Tibial artery (tissue), 4 donors: Measurements from ENCODE around the gene ABCA10.

ENCODE experiments used
- DNase-seq, 2 donors: peaks; one replicate each; pipeline ENCODE4 v3.0.0-alpha.2; 2019
- H3K27ac ChIP-seq, 2 donors: fragments of 200-600 bp; sonication (generic) in 1 of 2; 1 replicate in 1 of 2; 2 replicates in 1 of 2; pipeline ENCODE4 v1.5.1; 2018 to 2019; ENCODE audit warnings: mild to moderate bottlenecking in 1 of 2
- H3K27me3 ChIP-seq, 2 donors: fragments of 200-600 bp; sonication (generic) in 1 of 2; one replicate each; pipeline versions ENCODE4 v1.5.1 to v1.6.0; 2016 to 2019
- H3K36me3 ChIP-seq, 3 donors: fragments of 200-600 bp; sonication (generic) in 2 of 3; one replicate each; pipeline ENCODE4 v1.5.1; 2016 to 2019; ENCODE audit warnings: mild to moderate bottlenecking in 2 of 3
- H3K4me1 ChIP-seq, 4 donors: fragments of 200-600 bp; sonication (generic) in 2 of 4; 1 replicate in 3 of 4; 2 replicates in 1 of 4; pipeline ENCODE4 v1.5.1; 2016 to 2019
- H3K4me3 ChIP-seq, 2 donors: fragments of 200-600 bp; sonication (generic) in 1 of 2; 1 replicate in 1 of 2; 2 replicates in 1 of 2; pipeline ENCODE4 v1.5.1; 2018 to 2019; ENCODE audit warnings: mild to moderate bottlenecking in 2 of 2
- H3K9me3 ChIP-seq, 3 donors: fragments of 200-600 bp; sonication (generic) in 1 of 3; one replicate each; pipeline ENCODE4 v1.5.1; 2016 to 2019
- CTCF ChIP-seq, 2 experiments: fragments of 200-600 bp in 1 of 2; fragments of 450-650 bp in 1 of 2; IDR thresholded peaks; one replicate each; pipeline ENCODE4 v1.5.1; 2017 to 2019; ENCODE audit warnings: antibody characterized with exemption in 2 of 2, mild to moderate bottlenecking in 1 of 2, moderate library complexity in 1 of 2
- intact Hi-C: fragments of 100-400 bp; cut with DNase I; formaldehyde crosslinking; loops from one replicate; pipeline ENCODE4 v1.15.0; 2023; ENCODE audit warnings: low total_unique reads

Gene ABCA10

DNA sequence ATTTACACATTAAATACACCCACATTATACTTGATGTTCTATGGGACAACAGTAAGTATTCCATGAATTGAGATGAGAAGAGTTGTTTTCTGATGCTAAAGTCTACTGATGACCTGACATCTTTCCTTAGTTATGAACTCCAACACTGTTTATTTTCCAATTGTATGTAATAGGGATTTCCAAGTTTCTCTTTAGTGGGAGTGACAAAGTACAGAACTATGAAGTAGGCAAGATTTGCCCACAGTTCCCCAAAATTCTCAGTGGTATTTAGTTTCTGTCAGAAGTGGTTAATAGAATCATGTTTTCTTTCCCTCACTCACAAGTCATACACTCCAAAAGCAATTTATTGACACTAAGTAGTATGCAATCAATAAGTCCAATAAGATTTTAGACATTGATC, 64.4 kb downstream of the ABCA10 start:
- intact Hi-C loops, result no loop called here
- no peak for DNase-seq

DNA sequence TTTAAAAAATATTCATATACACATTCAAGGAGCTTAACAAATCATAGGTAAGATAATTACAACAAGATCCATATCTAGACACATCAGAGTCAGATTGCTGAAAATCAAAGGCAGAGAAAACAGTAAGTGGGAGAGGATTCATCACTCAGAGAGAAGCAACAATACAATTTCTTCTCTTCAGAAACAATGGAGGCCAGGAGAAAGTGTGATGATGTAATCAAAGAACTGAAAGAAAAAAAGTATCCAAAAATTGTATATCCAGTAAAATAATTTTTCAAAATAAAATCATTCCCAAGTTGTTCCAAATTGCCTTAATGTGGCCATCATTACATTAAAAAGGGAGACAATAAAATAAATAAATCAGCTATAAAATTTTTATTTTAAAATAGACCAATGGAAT, 69.2 kb downstream of the ABCA10 start:
- no peak overlapping the region for H3K4me3 ChIP-seq
- H3K9me3 ChIP-seq, result no peaks in the 10 kb centered on the region
- no peaks in the 10 kb centered on the region for H3K27me3 ChIP-seq
- intact Hi-C loops, result no loop called here
- no peak overlapping the region for H3K27ac ChIP-seq
- no peaks in the 10 kb centered on the region for H3K4me1 ChIP-seq
- no peak for TF ChIP-seq CTCF (IDR thresholded peaks at IDR 0.05)
- no peaks in the 10 kb centered on the region for H3K36me3 ChIP-seq
- DNase-seq, result no peak

More for the DNA sequence above, 64.4 kb downstream of the ABCA10 start:
- no peaks in the 10 kb centered on the region for H3K9me3 ChIP-seq
- no peaks in the 10 kb centered on the region for H3K36me3 ChIP-seq
- H3K4me3 ChIP-seq, result no peak overlapping the region
- no peaks in the 10 kb centered on the region for H3K27me3 ChIP-seq
- no peak for TF ChIP-seq CTCF (IDR thresholded peaks at IDR 0.05)
- H3K27ac ChIP-seq, result no peak overlapping the region
- no peaks in the 10 kb centered on the region for H3K4me1 ChIP-seq

- Histone ChIP-seq H3K9me3 (no peaks in the 10 kb centered on the region), H3K4me1 (no peaks in the 10 kb centered on the region), H3K36me3 (peaks cover 0 to 8% (median 0%) of the 10 kb centered on the region in 3 donors), H3K4me3 (no peak overlapping the region), H3K27me3 (no peaks in the 10 kb centered on the region), H3K27ac (no peak overlapping the region)
- TF ChIP-seq CTCF (IDR thresholded peaks at IDR 0.05), result no peak
- no peak for DNase-seq
- intact Hi-C loops, result no loop called here
Measured at GRCh38 chr17:69154267-69154666, 74.4 kb downstream of the ABCA10 start.

DNA sequence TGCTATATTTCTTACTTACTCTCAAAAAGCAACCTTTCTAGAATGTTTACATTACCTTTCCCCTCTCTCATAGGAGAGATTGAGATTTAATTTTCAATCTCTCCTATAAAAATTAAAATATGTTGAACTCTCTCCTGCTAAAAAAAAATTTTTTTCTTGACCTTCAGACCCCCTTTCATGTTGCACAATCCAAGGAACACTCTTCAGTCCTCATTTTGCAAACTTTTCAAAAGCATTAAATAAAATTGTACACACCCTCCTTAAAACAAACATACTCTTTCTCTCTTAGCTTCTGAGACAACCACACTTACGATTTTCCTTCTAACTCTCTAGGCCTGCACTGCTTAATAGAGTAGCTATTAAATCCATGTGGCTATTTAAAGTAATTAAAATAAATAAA, 78.3 kb downstream of the ABCA10 start:
- TF ChIP-seq CTCF (IDR thresholded peaks at IDR 0.05), result no peak
- Histone ChIP-seq H3K27me3 (no peaks in the 10 kb centered on the region), H3K9me3 (no peaks in the 10 kb centered on the region), H3K27ac (no peak overlapping the region), H3K36me3 (peaks cover 0 to 8% (median 0%) of the 10 kb centered on the region in 3 donors), H3K4me1 (no peaks in the 10 kb centered on the region), H3K4me3 (no peak overlapping the region)
- no peak for DNase-seq
- intact Hi-C loops, result no loop called here

DNA sequence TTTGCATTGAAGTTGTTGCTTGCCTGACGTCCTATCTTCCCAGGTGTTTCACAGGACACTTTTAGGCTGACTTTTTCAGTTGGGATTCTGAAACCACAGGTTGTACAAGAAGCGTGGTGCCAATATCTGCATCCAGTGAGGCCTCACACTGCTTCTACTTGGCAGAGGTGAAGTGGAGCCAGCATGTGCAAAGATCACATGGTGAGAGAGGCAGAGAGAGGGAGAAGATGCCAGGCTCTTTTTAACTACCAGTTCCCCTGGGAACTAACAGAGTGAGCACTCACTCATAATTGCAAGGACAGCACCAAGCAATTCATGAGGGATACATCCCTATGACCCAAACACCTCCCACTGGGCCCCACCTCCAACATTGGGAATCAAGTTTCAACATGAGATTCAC, 81.2 kb downstream of the ABCA10 start:
- no peak overlapping the region for H3K4me3 ChIP-seq
- no peak for DNase-seq
- no peaks in the 10 kb centered on the region for H3K9me3 ChIP-seq
- H3K27ac ChIP-seq, result no peak overlapping the region
- H3K4me1 ChIP-seq, result no peaks in the 10 kb centered on the region
- peaks cover 0 to 8% (median 0%) of the 10 kb centered on the region in 3 donors for H3K36me3 ChIP-seq
- intact Hi-C loops, result no loop called here
- no peak for TF ChIP-seq CTCF (IDR thresholded peaks at IDR 0.05)
- H3K27me3 ChIP-seq, result no peaks in the 10 kb centered on the region
